ENCODE results near the gene GMIP. TPM values are rescaled to one million over a fixed set of nuclear protein-coding genes. Genes with fewer than 3 reads are reported as not detected.

GMIP gene
- total RNA-seq, 4 donors from 2014 or later, result 6.4 to 21.0 (median 19.1) TPM

DNA sequence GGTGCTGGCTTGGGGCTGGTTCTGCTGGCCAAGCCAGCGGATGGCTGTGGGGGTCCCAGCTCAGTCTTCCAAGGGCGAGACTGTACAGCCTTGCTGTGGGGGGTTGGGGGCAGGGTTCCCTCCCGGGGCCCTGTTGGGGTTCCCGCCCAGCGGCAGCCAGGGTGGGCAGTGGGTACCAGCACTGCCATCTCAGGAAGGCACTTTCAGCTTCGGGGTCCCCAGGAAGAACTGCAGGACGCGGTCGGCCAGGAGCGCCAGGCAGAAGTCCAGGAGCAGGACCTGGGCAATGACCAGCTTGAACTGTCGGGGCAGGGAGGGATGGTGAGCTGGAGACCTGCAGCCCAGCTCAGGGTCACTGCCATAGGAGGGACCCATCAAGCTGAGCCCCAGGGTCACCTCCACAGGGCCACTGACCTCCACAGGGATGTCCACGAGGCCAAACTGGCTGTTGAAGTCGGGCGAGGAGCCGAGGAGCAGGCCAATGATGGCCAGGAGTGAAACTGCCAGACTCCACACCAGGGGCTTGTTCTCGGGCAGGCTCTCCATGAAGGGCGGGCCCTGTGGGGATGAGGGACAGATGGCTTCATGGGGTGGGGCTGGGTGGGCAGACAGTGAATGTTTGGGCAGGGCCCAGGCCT, 1.9 kb upstream of the GMIP start:
- intact Hi-C loops (cut with DNase I; ENCODE audit: low total_unique reads), result no loop called here
- DNase-seq (ENCODE audit: low spot score in 2 of 2), result no peak
- 90 to 91% methylated on average over 13 to 16 of the region's 17 CpGs for WGBS, 2 donors
- no peak overlapping the region for H3K4me3 ChIP-seq (ENCODE audit: low read depth, poor library complexity, severe bottlenecking)
- TF ChIP-seq, protein P1, sequence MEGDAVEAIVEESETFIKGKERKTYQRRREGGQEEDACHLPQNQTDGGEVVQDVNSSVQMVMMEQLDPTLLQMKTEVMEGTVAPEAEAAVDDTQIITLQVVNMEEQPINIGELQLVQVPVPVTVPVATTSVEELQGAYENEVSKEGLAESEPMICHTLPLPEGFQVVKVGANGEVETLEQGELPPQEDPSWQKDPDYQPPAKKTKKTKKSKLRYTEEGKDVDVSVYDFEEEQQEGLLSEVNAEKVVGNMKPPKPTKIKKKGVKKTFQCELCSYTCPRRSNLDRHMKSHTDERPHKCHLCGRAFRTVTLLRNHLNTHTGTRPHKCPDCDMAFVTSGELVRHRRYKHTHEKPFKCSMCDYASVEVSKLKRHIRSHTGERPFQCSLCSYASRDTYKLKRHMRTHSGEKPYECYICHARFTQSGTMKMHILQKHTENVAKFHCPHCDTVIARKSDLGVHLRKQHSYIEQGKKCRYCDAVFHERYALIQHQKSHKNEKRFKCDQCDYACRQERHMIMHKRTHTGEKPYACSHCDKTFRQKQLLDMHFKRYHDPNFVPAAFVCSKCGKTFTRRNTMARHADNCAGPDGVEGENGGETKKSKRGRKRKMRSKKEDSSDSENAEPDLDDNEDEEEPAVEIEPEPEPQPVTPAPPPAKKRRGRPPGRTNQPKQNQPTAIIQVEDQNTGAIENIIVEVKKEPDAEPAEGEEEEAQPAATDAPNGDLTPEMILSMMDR (IDR thresholded peaks at IDR 0.05), result no peak
- TF ChIP-seq POLR2A (IDR thresholded peaks at IDR 0.05), result no peak

DNA sequence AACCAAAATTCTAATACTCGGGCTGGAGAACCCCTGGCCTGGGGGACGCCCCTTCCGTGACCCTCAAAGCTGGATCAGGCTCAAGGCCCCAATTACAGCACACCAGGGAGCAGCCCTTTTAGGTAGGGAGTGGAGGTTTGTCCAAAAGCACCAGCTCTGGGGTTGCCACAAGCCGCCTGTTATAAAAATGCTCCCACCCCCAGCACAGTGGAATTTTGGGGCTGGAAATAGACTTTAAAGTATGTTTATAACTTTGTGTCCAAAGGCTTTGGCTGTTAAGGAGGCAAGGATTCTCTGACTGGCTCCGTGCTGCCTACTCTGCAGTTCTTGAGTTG, 564 bp upstream of the GMIP start:
- no peak for DNase-seq (ENCODE audit: low spot score in 2 of 2)
- intact Hi-C loops (cut with DNase I; ENCODE audit: low total_unique reads), result no loop called here
- no peak for TF ChIP-seq POLR2A (IDR thresholded peaks at IDR 0.05)
- TF ChIP-seq, protein P1 (IDR thresholded peaks at IDR 0.05), result no peak
- no peak overlapping the region for H3K4me3 ChIP-seq (ENCODE audit: low read depth, poor library complexity, severe bottlenecking)
- 20 to 29% methylated on average over 5 of the region's 5 CpGs for WGBS, 2 donors

DNA sequence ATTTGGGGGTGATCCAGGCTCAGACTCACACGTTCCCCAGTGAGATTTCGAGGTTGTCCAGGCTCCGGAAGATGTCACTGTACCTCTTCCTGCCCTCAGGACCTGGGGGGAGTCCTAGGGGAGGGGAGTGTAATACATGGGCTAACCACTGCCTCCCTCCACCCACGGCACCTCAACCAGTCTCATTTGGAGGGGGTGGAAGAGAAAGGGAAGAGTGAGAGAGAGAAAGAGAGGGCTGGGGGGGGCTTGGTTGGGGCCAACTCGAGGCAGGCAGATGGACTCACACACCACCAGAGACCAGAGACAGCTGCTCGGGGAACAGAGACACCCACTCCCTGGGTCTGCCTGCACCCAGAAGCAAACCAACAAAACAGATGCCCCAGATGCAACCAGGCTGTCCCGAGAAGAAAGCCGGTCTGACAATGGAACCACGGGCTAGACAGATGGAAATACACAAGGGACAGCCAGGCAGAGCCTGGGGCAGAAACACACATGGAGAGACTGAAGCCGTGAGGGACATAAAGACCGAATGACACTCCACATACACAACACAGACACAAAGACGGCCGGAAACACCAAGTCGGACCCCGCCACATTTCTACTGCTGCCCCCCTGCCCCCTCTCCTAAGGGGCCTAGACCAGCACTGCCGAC, 825 bp downstream of the GMIP start:
- 10 to 18% methylated on average over 15 to 16 of the region's 16 CpGs for WGBS, 2 donors
- TF ChIP-seq POLR2A (IDR thresholded peaks at IDR 0.05), result no peak
- TF ChIP-seq, protein P1 (IDR thresholded peaks at IDR 0.05), result no peak
- intact Hi-C loops (cut with DNase I; ENCODE audit: low total_unique reads), result no loop called here

DNA sequence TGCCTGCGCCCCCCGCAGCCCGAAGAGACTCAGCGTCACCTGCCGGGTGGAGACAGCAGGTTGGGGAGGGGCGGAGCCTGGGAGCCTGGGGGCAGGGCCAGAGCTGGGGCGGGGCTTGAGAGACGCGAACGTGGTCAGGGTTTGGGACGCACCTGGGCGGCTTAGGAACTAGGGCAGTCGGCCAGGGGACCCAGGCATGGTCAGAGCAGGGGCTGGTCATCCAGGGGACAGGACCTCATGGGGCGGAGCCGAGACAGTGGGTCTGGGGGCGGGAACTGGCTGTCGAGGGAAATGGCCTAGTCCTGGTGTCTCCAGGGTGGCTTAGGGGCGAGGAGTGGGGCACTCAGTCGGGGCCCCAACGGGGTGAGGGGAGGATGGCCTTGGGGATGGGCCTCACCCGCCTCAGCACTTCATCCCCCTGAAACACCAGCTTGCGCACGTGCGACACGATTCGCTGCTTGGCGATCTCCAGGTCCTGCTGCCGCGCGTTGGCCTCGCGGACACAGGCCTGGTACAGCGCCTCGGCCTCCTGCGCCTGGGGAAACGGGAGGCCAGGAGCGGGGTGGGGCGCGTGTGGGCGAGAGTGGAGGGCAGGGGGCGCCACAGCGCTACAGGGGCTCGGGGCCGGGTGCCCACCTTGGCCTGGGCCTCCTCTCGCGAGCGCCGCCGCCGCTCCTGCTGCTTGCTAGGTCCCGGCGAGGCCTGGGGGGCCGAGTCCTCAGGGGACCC, 5.8 kb downstream of the GMIP start:
- no peak for TF ChIP-seq POLR2A (IDR thresholded peaks at IDR 0.05)
- TF ChIP-seq, protein P1 (IDR thresholded peaks at IDR 0.05), result no peak
- 80 to 81% methylated on average over 38 to 53 of the region's 53 CpGs for WGBS, 2 donors
- intact Hi-C loops (cut with DNase I; ENCODE audit: low total_unique reads), result no loop called here
- DNase-seq (ENCODE audit: low spot score in 2 of 2), result no peak
- H3K4me3 ChIP-seq (ENCODE audit: low read depth, poor library complexity, severe bottlenecking), result no peak overlapping the region

More for the DNA sequence above, 825 bp downstream of the GMIP start:
- DNase-seq (ENCODE audit: low spot score in 2 of 2), result no peak
- H3K4me3 ChIP-seq (ENCODE audit: low read depth, poor library complexity, severe bottlenecking), result peak overlapping the region; percentile 55

DNA sequence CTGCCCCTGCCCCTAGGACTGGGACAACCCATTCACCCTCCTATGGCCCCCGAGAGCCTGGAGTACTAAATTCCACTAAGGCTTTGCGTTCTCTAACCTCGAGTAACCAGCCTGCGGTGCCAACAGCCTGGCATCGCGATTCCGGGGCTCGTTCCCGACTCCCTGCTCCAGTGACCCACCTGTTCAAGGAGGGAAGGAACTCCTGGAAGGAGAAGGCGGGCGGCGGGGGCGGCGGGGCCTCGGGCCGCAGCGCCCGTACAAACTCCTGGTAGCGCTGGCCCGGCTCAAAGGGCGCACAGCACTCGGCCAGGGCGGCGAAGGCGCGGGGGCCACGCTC, 6.3 kb downstream of the GMIP start:
- WGBS, 2 donors, result 81 to 87% methylated on average over 27 of the region's 27 CpGs
- no peak overlapping the region for H3K4me3 ChIP-seq (ENCODE audit: low read depth, poor library complexity, severe bottlenecking)
- TF ChIP-seq, protein P1 (IDR thresholded peaks at IDR 0.05), result no peak
- TF ChIP-seq POLR2A (IDR thresholded peaks at IDR 0.05), result no peak
- no peak for DNase-seq (ENCODE audit: low spot score in 2 of 2)
- intact Hi-C loops (cut with DNase I; ENCODE audit: low total_unique reads), result no loop called here
